MG63 (cell line): Measurements from ENCODE around the gene TDRKH. TPM values are rescaled to one million over a fixed set of nuclear protein-coding genes. Genes with fewer than 3 reads are reported as not detected.
A peak's percentile ranks its signal among the peaks of the same experiment; 100 is the strongest.

Source experiments
- DNase-seq: peaks from one replicate; pipeline ENCODE4 v3.0.0-alpha.2; 2020
- H3K27me3 ChIP-seq: fragments of 250-450 bp; sonication (Bioruptor Pico); 2 replicates; pipeline ENCODE4 v1.5.1; 2020; ENCODE audit warnings: mild to moderate bottlenecking, moderate library complexity
- H3K36me3 ChIP-seq: fragments of 250-450 bp; sonication (Bioruptor Pico); 2 replicates; pipeline ENCODE4 v1.5.1; 2020; ENCODE audit warnings: mild to moderate bottlenecking, moderate library complexity
- H3K4me3 ChIP-seq: fragments of 250-450 bp; sonication (Bioruptor Pico); 2 replicates; pipeline ENCODE4 v1.5.1; 2020; ENCODE audit warnings: mild to moderate bottlenecking, moderate library complexity
- H3K9me3 ChIP-seq: fragments of 250-450 bp; sonication (Bioruptor Pico); 2 replicates; pipeline ENCODE4 v1.5.1; 2020; ENCODE audit warnings: mild to moderate bottlenecking, moderate library complexity
- total RNA-seq: library from RNA; depleted of rRNA; stranded (reverse); fragments of >200 nt; shearing (Covaris generic); gene quantifications from 2 replicates; pipeline ENCODE4 v1.2.3, GENCODE V29; 2014; ENCODE audit warnings: low replicate concordance

The TDRKH gene
- total RNA-seq, 1 experiment from 2014 or later, result 23.5 TPM

DNA sequence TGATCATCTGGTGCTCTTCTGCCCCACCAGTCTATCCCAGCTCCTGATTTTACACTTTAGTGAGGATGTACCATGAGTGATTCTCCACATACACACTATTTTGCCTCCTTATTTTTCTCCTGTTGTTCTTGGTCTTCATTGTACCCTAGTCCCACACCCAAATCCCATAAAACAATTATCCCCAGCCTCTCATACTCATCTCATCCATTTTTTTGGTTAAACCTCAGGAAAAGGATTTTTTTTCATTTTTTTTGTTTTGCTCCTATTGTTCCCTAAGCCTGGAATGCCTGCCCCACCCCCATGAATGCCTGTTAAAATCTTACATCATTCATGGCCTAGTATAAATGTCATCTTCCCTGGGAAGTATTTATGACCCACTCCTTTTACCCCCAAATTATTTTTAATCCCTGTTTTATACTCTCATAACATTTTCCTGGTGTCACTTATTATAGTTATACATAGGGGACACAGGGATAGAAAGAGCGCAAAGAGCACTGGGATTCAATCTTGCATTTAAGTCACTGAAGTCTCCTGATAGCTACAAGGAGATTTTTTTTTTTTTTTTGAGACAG, 19.8 kb upstream of the TDRKH start:
- Histone ChIP-seq H3K27me3 (no peaks in the 10 kb centered on the region), H3K4me3 (no peak overlapping the region), H3K9me3 (no peaks in the 10 kb centered on the region), H3K36me3 (no peaks in the 10 kb centered on the region)
- DNase-seq, result no peak

DNA sequence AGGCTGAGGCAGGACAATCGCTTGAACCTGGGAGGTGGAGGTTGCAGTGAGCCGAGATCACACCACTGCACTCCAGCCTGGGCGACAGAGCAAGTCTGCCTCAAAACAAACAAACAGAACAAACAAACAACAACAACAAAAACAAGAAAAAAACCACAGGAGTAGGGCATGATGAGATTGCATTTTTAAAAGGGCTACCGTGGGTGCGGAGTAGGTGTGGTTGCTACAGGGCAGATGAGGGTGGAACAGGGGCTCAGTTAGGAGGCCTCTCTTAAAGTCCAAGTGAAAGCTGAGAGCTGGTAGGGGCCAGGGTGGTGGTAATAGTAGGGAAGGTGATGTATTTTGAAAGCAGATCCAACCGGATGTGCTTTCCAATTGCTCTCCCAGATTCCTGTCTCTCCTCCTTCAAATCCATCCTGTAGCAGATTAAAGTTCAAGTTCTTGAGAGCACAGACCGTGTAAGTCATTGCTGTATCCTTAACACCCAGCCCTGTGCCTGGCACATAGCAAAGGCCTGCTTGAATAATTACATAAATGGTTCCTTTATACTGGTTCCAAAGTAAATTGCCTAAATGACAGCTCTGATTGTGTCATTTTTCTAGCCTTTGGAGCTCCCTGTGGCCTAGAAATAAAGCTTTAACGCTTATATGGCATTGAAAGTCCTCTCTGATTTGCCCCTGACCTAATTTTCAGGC, 19.1 kb upstream of the TDRKH start:
- Histone ChIP-seq H3K27me3 (no peaks in the 10 kb centered on the region), H3K9me3 (no peaks in the 10 kb centered on the region), H3K4me3 (no peak overlapping the region), H3K36me3 (no peaks in the 10 kb centered on the region)
- no peak for DNase-seq

- no peak overlapping the region for H3K4me3 ChIP-seq
- H3K27me3 ChIP-seq, result no peaks in the 10 kb centered on the region
- no peaks in the 10 kb centered on the region for H3K36me3 ChIP-seq
- DNase-seq, result no peak
- H3K9me3 ChIP-seq, result no peaks in the 10 kb centered on the region
Observed at GRCh38 chr1:151807766-151808165, 17.5 kb upstream of the TDRKH start.

- Histone ChIP-seq H3K4me3 (no peak overlapping the region), H3K36me3 (no peaks in the 10 kb centered on the region), H3K27me3 (no peaks in the 10 kb centered on the region), H3K9me3 (no peaks in the 10 kb centered on the region)
- DNase-seq, result no peak
Observed at GRCh38 chr1:151807131-151807530, 16.8 kb upstream of the TDRKH start.

DNA sequence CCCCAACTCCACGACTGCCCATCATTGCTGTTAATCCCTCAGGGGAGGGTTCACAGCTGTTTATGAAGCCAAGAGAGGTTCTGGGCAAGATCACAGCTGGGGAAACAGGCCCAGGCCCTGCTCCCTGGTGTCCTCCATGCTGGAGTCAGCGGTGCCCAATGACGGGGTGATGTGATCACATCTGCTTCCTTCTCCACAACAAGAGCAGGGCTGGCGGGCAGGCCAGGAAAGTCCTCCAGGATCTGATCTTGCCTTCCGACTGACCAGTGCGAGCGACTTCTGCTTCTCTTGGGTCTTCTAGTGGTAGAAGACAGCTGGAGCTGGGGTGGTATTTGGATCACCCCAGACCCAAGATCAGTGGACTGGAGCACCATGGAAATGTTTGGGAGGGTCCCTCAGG, 15.9 kb upstream of the TDRKH start:
- H3K36me3 ChIP-seq, result no peaks in the 10 kb centered on the region
- H3K9me3 ChIP-seq, result no peaks in the 10 kb centered on the region
- H3K4me3 ChIP-seq, result no peak overlapping the region
- H3K27me3 ChIP-seq, result no peaks in the 10 kb centered on the region
- DNase-seq, result no peak

- no peaks in the 10 kb centered on the region for H3K9me3 ChIP-seq
- H3K4me3 ChIP-seq, result no peak within 1 kb of the TSS
- no peaks in the 10 kb centered on the region for H3K36me3 ChIP-seq
- DNase-seq, result no peak
- H3K27me3 ChIP-seq, result peaks cover 3% of the 10 kb centered on the region; the same call in 1 of the 2 replicates
Observed at GRCh38 chr1:151805066-151805820, 14.9 kb upstream of the TDRKH start, which contains the start of gene LINGO4. Gene LINGO4 (minus strand): TSS chr1:151805419. CDS start chr1:151802704, 2,715 bp downstream.

DNA sequence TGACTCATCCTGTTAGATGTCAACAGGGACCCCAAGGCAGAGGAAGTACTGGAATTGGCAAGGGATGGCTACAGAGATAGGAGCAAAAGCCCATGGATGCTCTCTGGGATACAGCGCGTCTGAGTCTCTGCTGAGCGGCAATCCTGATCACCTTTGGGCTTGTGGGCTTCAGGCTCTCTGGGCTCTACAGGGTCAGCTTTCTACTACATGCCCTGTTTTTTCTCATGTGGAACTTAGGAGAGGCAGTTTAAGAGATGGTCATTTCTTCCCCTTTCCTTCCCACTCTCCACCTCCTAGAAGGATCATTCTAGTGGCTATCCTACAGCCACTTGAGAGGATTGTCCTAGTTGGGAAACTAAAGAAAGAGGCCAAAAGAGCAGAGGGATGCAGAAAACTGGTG, 13.6 kb upstream of the TDRKH start:
- no peaks in the 10 kb centered on the region for H3K9me3 ChIP-seq
- no peak for DNase-seq
- H3K36me3 ChIP-seq, result no peaks in the 10 kb centered on the region
- H3K27me3 ChIP-seq, result peaks cover 12% of the 10 kb centered on the region; the same call in 1 of the 2 replicates
- H3K4me3 ChIP-seq, result no peak overlapping the region

DNA sequence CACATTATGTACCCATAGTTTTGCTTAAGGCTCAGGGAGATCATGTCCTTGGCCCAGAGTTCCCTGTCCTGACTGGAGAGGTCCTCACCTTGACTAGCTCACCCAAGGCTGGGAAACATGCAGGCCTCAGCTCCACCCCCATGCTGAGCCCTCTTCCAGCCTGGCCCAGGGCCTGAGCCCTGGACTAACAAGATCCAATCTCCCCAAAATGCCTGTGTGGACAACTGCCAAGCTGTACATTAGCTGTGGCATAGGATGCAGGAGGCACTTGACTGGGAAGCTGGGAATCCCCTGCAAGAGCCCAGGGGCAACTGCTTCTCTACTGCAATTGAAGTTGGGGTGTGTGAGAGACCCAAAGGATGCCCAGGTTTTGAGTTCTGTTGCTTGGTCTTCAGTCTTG, 12.9 kb upstream of the TDRKH start:
- H3K4me3 ChIP-seq, result no peak overlapping the region
- H3K27me3 ChIP-seq, result peaks cover 15% of the 10 kb centered on the region
- no peaks in the 10 kb centered on the region for H3K36me3 ChIP-seq
- H3K9me3 ChIP-seq, result no peaks in the 10 kb centered on the region
- no peak for DNase-seq

DNA sequence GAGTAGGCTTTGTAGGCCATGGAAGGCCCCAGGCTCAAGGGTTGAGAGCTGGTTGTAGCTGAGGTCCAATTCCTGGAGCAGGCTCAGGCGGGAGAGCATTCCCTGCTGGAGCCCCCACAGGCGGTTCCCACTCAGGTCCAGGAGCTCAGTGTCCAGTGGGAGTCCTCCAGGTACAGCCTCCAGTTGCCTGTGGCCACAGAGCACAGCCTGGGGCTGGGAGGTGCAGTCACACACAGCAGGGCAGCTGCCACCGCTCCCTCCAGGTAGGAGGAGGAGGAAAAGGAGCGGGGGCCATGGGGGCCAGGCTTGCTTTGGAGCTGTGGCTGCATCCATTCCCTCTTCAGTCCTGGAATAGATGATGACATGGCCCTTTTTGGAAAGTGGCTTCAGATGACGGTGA, 12.1 kb upstream of the TDRKH start:
- H3K36me3 ChIP-seq, result no peaks in the 10 kb centered on the region
- H3K27me3 ChIP-seq, result peaks cover 19% of the 10 kb centered on the region
- no peaks in the 10 kb centered on the region for H3K9me3 ChIP-seq
- no peak for DNase-seq
- no peak overlapping the region for H3K4me3 ChIP-seq

GRCh38 chr1:151801846-151802245, 11.5 kb upstream of the TDRKH start:
- no peak for DNase-seq
- peaks cover 19% of the 10 kb centered on the region for H3K27me3 ChIP-seq
- no peak overlapping the region for H3K4me3 ChIP-seq
- no peaks in the 10 kb centered on the region for H3K9me3 ChIP-seq
- H3K36me3 ChIP-seq, result no peaks in the 10 kb centered on the region

GRCh38 chr1:151801310-151801820, 11.1 kb upstream of the TDRKH start:
- Histone ChIP-seq H3K27me3 (peaks cover 19% of the 10 kb centered on the region), H3K36me3 (no peaks in the 10 kb centered on the region), H3K4me3 (no peak overlapping the region), H3K9me3 (no peaks in the 10 kb centered on the region)
- DNase-seq, result no peak

DNA sequence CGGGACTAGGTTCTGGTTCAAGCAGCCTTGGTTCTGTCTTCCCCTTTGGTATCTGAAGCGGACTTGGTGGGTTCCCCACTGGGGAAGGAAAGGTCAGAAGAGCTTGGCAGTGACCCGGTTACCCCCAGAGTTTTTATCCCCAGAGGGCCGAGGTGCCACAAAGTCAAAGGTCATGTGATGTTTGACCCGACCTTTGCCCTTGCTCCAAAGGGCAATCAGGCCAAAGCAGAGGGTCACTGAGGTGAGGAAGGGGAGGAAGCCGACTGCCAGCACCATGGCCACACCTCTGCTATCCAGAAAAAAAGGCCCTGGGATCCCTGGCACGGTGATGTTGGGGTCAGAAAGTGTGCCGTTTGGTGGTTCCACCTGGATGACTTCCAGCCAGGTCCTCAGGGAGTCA, 10.5 kb upstream of the TDRKH start:
- peaks cover 19% of the 10 kb centered on the region for H3K27me3 ChIP-seq
- H3K36me3 ChIP-seq, result no peaks in the 10 kb centered on the region
- H3K4me3 ChIP-seq, result no peak overlapping the region
- DNase-seq, result no peak
- H3K9me3 ChIP-seq, result no peaks in the 10 kb centered on the region

- Histone ChIP-seq H3K27me3 (peaks cover 19% of the 10 kb centered on the region), H3K9me3 (no peaks in the 10 kb centered on the region), H3K4me3 (no peak overlapping the region), H3K36me3 (no peaks in the 10 kb centered on the region)
- no peak for DNase-seq
Observed at GRCh38 chr1:151799179-151800022, 9.1 kb upstream of the TDRKH start.

GRCh38 chr1:151798571-151798970, 8.3 kb upstream of the TDRKH start:
- DNase-seq, result no peak
- Histone ChIP-seq H3K9me3 (no peaks in the 10 kb centered on the region), H3K36me3 (no peaks in the 10 kb centered on the region), H3K4me3 (no peak overlapping the region), H3K27me3 (peaks cover 19% of the 10 kb centered on the region)

DNA sequence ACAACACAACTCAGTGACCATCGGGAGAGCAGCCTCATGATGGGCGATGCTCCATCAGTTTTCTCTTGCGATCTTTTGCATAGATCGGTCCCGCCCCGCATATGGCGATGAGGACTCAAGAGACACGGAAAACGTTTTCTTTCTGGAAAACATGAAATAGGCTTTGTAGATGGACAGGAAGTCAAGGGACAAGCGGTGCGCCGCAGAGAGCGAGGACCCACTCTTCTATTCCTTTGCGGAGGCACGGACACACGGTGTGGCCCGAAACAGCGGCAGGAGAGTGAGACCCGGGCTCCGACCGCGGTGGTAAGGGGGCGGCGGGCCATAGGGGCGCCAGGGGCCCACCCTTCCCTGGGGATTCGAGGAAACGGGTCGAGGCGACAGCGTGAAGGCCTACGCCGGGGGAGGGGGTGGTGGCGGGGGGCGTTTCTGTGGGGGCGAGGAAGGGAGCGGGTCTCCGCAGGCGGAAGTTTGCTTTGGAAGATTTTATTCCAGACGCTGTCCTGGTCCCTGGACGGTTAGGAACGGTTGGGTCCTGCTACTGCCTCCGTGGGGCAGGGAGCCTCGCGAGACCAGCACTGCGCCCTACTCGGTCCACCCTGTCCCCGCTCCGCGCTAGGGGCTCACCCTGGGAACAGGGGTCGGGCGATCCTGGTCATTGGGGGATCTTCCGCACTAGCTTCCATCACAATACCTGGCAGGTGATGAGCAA, 796 bp upstream of the TDRKH start:
- Histone ChIP-seq H3K27me3 (no peaks in the 10 kb centered on the region), H3K9me3 (no peaks in the 10 kb centered on the region), H3K36me3 (no peaks in the 10 kb centered on the region), H3K4me3 (peak overlapping the region; percentile 71)
- no peak for DNase-seq

DNA sequence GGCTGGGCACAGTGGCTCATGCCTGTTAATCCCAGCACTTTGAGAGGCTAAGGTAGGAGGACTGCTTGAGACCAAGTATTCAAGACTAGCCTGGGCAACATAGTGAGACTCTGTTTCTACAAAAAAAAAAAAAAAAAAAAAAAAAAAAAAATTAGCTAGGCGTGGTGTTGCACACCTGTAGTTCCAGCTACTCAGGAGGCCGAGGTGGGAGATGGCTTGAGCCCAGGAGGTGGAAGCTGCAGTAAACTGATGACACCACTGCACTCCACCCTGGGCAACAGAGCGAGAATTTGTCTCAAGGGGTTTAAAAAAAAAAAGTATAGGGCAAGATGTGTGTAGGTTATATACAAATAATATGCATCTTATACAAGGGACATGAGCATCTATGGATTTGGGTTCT, 2.6 kb downstream of the TDRKH start:
- no peak overlapping the region for H3K4me3 ChIP-seq
- no peaks in the 10 kb centered on the region for H3K27me3 ChIP-seq
- DNase-seq, result no peak
- no peaks in the 10 kb centered on the region for H3K9me3 ChIP-seq
- H3K36me3 ChIP-seq, result no peaks in the 10 kb centered on the region
